ENCODE data around the gene RHOA.

DNA sequence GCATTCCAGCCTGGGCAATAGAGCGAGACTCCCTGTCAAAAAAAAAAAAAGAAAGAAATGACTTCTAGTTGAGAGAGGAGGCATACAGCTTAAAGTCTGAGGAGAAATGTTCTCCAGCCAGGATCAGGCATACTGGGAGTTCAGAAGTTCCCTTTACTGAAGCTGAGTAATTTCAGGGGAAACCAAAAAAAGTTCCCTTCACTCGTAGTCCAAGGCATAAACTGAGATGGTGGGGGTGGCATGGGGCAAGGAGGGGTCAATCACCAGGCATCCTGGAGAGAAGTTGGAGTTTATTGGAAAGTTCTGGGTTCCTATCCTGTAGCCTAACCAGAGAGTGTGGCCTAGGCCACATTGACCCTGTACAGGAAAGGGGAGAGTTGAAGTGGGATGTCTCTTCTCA is 59.5 kb downstream of the RHOA start:
- no peak for TF ChIP-seq TAF1 (IDR thresholded peaks at IDR 0.05; ENCODE audit: borderline replicate concordance, low read depth, low read length)
- no peak for TF ChIP-seq POLR2A (IDR thresholded peaks at IDR 0.05; ENCODE audit: low read depth, low read length)
- no peak for TF ChIP-seq POLR2AphosphoS5 (IDR thresholded peaks at IDR 0.05; ENCODE audit: low read depth, low read length)

Measured in GM12892 (cell line).